K562 (cell line): ENCODE data around the gene IGSF23. TPM values are rescaled to one million over a fixed set of nuclear protein-coding genes. Genes with fewer than 3 reads are reported as not detected.
"Not testable (repeated sequence)": the region's sequence is repeated elsewhere in the genome, so short reads cannot be mapped to it uniquely, and the experiment has no call there.

Experiments used
- ATF4 ChIP-seq: fragments of 450-650 bp; formaldehyde crosslinking; IDR thresholded peaks from 2 replicates; pipeline ENCODE4 v1.4.0; 2022; ENCODE audit warnings: mild to moderate bottlenecking, moderate library complexity
- CXXC5 ChIP-seq: fragments of 250-450 bp; sonication (Bioruptor Pico); IDR thresholded peaks from 2 replicates; pipeline ENCODE4 v1.8.0; 2022; ENCODE audit warnings: inconsistent platforms, mild to moderate bottlenecking, moderate library complexity
- DEAF1 ChIP-seq: fragments of 450-650 bp; formaldehyde crosslinking; IDR thresholded peaks from 2 replicates; pipeline ENCODE4 v1.4.0; 2020; ENCODE audit warnings: mild to moderate bottlenecking, moderate library complexity
- HDAC8 ChIP-seq: fragments of 450-650 bp; IDR thresholded peaks from 2 replicates; pipeline ENCODE4 v1.6.1; 2016; ENCODE audit warnings: mild to moderate bottlenecking, missing genetic modification characterization, moderate library complexity, missing compliant biosample characterization
- HIVEP1 ChIP-seq: fragments of 250-450 bp; sonication (Bioruptor Pico); IDR thresholded peaks from 2 replicates; pipeline ENCODE4 v1.4.0; 2020; ENCODE audit warnings: mild to moderate bottlenecking
- ILK ChIP-seq: fragments of 450-650 bp; IDR thresholded peaks from 2 replicates; pipeline ENCODE4 v1.6.1; 2016; ENCODE audit warnings: missing genetic modification characterization, low read depth, mild to moderate bottlenecking, missing compliant biosample characterization, moderate library complexity, borderline replicate concordance
- MAZ ChIP-seq, 2 experiments: fragments of 450-650 bp in 1 of 2; sonication (generic) in 1 of 2; formaldehyde crosslinking; IDR thresholded peaks in 1 of 2; conservative IDR thresholded peaks in 1 of 2; 2 replicates each; pipeline versions ENCODE4 v1.4.0 to v1.5.0; 2020; ENCODE audit warnings: mild to moderate bottlenecking in 1 of 2, missing genetic modification reagents in 1 of 2
- MEF2D ChIP-seq: conservative IDR thresholded peaks from 2 replicates; pipeline ENCODE4 v1.6.1; 2016; ENCODE audit warnings: low read depth, missing genetic modification characterization, missing compliant biosample characterization
- MEIS2 ChIP-seq: fragments of 450-650 bp; IDR thresholded peaks from 2 replicates; pipeline ENCODE4 v1.6.1; 2014; ENCODE audit warnings: mild to moderate bottlenecking; ENCODE audit not compliant: partially characterized antibody
- PBX2 ChIP-seq, 2 experiments: IDR thresholded peaks in 1 of 2; conservative IDR thresholded peaks in 1 of 2; 2 replicates each; pipeline ENCODE4 v1.6.1; 2016; ENCODE audit warnings: low read depth in 2 of 2, mild to moderate bottlenecking in 1 of 2, missing compliant biosample characterization in 1 of 2, missing genetic modification characterization in 1 of 2, moderate library complexity in 1 of 2
- PTRF ChIP-seq: fragments of 450-650 bp; IDR thresholded peaks from 2 replicates; pipeline ENCODE4 v1.6.1; 2016; ENCODE audit warnings: mild to moderate bottlenecking, missing genetic modification characterization, missing compliant biosample characterization
- PTTG1 ChIP-seq: fragments of 450-650 bp; IDR thresholded peaks from 2 replicates; pipeline ENCODE4 v1.6.1; 2016; ENCODE audit warnings: low read depth, mild to moderate bottlenecking, missing genetic modification characterization, missing compliant biosample characterization
- RHOXF2B ChIP-seq: fragments of 250-450 bp; sonication (Bioruptor Pico); conservative IDR thresholded peaks from 2 replicates; pipeline ENCODE4 v1.5.1; 2021
- SMAD3 ChIP-seq: fragments of 450-650 bp; formaldehyde crosslinking; conservative IDR thresholded peaks from 2 replicates; pipeline ENCODE4 v1.4.0; 2020; ENCODE audit warnings: mild to moderate bottlenecking
- ZKSCAN3 ChIP-seq: fragments of 250-450 bp; sonication (Bioruptor Pico); IDR thresholded peaks from 2 replicates; pipeline ENCODE4 v1.4.0; 2020
- ZNF165 ChIP-seq: fragments of 250-450 bp; sonication (Bioruptor Pico); IDR thresholded peaks from 2 replicates; pipeline ENCODE4 v1.4.0; 2020; ENCODE audit warnings: borderline replicate concordance
- ZNF24 ChIP-seq: fragments of 450-650 bp; IDR thresholded peaks from 2 replicates; pipeline ENCODE4 v1.6.1; 2016
- ZNF354B ChIP-seq: fragments of 250-450 bp; sonication (Bioruptor Pico); IDR thresholded peaks from 2 replicates; pipeline ENCODE4 v1.4.0; 2020
- ZNF740 ChIP-seq, 3 experiments: fragments of 200-800 bp in 1 of 3; sonication (Bioruptor generic) in 1 of 3; sonication (generic) in 1 of 3; formaldehyde crosslinking in 1 of 3; IDR thresholded peaks; 2 replicates each; pipeline versions ENCODE4 v1.6.1 to v1.8.0; 2016 to 2022; ENCODE audit warnings: mild to moderate bottlenecking in 2 of 3, missing compliant biosample characterization in 2 of 3, missing genetic modification characterization in 2 of 3, missing genetic modification reagents in 1 of 3
- ZNF79 ChIP-seq: fragments of 250-450 bp; sonication (Bioruptor Pico); IDR thresholded peaks from 2 replicates; pipeline ENCODE4 v1.4.0; 2020; ENCODE audit warnings: low read depth, mild to moderate bottlenecking, moderate library complexity
- ZNF830 ChIP-seq: fragments of 250-450 bp; sonication (Bioruptor Pico); IDR thresholded peaks from 2 replicates; pipeline ENCODE4 v1.5.0; 2021; ENCODE audit warnings: mild to moderate bottlenecking
- polyA plus RNA-seq, 8 experiments: library from polyadenylated mRNA; depleted of rRNA in 4 of 8; stranded (reverse) in 5 of 8; unstranded in 3 of 8; fragments of >200 nt; fragmentation: Nextera tagmentation in 2 of 8; fragmentation: Illumina TruSeq in 1 of 8; extraction: Ambion mirVana in 2 of 8; extraction: Trizol in 1 of 8; gene quantifications; 2 replicates each; pipeline versions ENCODE4 v1.2.1 to v1.2.3, GENCODE V29; 2011 to 2014; ENCODE audit warnings: inconsistent platforms in 1 of 8, missing spikeins in 1 of 8
- total RNA-seq, 7 experiments: library from RNA; depleted of rRNA in 6 of 7; stranded (reverse); fragments of >200 nt in 6 of 7; fragmentation: Illumina TruSeq in 2 of 7; extraction: Trizol in 2 of 7; gene quantifications; 2 replicates each; pipeline versions ENCODE4 v1.2.1 to v1.2.3, GENCODE V29; 2011 to 2021; ENCODE audit warnings: low replicate concordance in 1 of 7

IGSF23 gene
- total and polyA plus RNA-seq, 9 of the 15 experiments (the other 6 are each of a cell fraction or from before 2014, with no cell fraction given) = not detected

- TF ChIP-seq PBX2 (CRISPR knock-in tag; IDR thresholded peaks at IDR 0.05; ENCODE audit: low read depth); ZNF740 (CRISPR knock-in tag; IDR thresholded peaks at IDR 0.05): not testable (repeated sequence)
- TF ChIP-seq PBX2 (tag; conservative IDR thresholded peaks at IDR 0.05; ENCODE audit: low read depth) (0 out of 2 replicates have a peak, but pooled peaks have one; percentile 29), ILK (peak; percentile 63; the same call in 1 of the 2 replicates), PTRF (tag) (peak; percentile 84), CXXC5 (CRISPR knock-in tag) (peak; percentile 73), HIVEP1 (peak; percentile 95), HDAC8 (tag) (peak; percentile 90), MEIS2 (peak; percentile 35), RHOXF2B (CRISPR knock-in tag) (peak; percentile 90; the same call in 1 of the 2 replicates), ZNF740 (tag; IDR thresholded peaks at IDR 0.05) (peak in 1 of 2 experiments; percentile 91; a peak in 2 of 4 replicates), ATF4 (CRISPR knock-in tag) (0 out of 2 replicates have a peak, but pooled peaks have one; percentile 47), PTTG1 (tag) (peak; percentile 91), ZNF830 (0 out of 2 replicates have a peak, but pooled peaks have one; percentile 33), ZNF165 (CRISPR knock-in tag) (peak; percentile 86; the same call in 1 of the 2 replicates), MAZ (CRISPR knock-in tag; conservative IDR thresholded peaks at IDR 0.05 in 1 of 2, IDR thresholded peaks at IDR 0.05 in 1 of 2) (peak in 1 of 2 experiments; percentile 42; a peak in 1 of 4 replicates), DEAF1 (CRISPR knock-in tag) (peak; percentile 28; the same call in 1 of the 2 replicates), ZKSCAN3 (CRISPR knock-in tag) (0 out of 2 replicates have a peak, but pooled peaks have one; percentile 41), ZNF354B (peak; percentile 42; the same call in 1 of the 2 replicates), SMAD3 (CRISPR knock-in tag) (peak; percentile 95), ZNF24 (peak; percentile 94), MEF2D (peak; percentile 90), ZNF79 (CRISPR knock-in tag) (peak; percentile 93)
Measured at GRCh38 chr19:44593866-44594266, 19.5 kb upstream of the IGSF23 start (continued).
